K562 (cell line): ENCODE measurements around the gene DENND6A. TPM values are rescaled to one million over a fixed set of nuclear protein-coding genes. Genes with fewer than 3 reads are reported as not detected.
A peak's percentile ranks its signal among the peaks of the same experiment; 100 is the strongest.
"Not testable (repeated sequence)": the region's sequence is repeated elsewhere in the genome, so short reads cannot be mapped to it uniquely, and the experiment has no call there.

Source experiments
- ATAC-seq: fragments of 200-7000 bp; cut with Tn5 transposase; 3 replicates; pipeline ENCODE4 v1.9.1; 2020; ENCODE audit warnings: moderate library complexity
- BruUV-seq: library from RNA; stranded (reverse); fragments of 400-500 nt; replicated peaks from 2 replicates; lab custom pipeline; 2021; lab: Mats Ljungman, UMichigan
- CTCF ChIA-PET: fragments of 300-600 bp; formaldehyde crosslinking; extraction: SDS; loops from one replicate; lab custom pipeline; 2021; ENCODE audit warnings: low intra/inter-chr PET ratio; lab: Yijun Ruan, JAX
- POLR2A ChIA-PET: fragments of 300-600, 350-650 bp; sonication (Branson Sonifier 250); formaldehyde crosslinking; extraction: SDS; loops from one replicate; lab custom pipeline; 2021; ENCODE audit warnings: antibody characterized with exemption, inconsistent platforms; lab: Yijun Ruan, JAX
- DNase-seq, 4 experiments: peaks; one replicate each; pipeline versions ENCODE4 v3.0.0 to v3.0.0-alpha.2; 2011 to 2018; ENCODE audit warnings: low spot score in 3 of 4, mixed read lengths in 3 of 4; ENCODE audit errors: extremely low read depth in 1 of 4
- FAIRE-seq: peaks from 2 replicates; lab custom pipeline; 2011; peaks lifted over from hg19 to GRCh38; lab: Jason Lieb, UNC
- H2AFZ ChIP-seq: 2 replicates; pipeline ENCODE4 v1.6.0; 2011; ENCODE audit warnings: low read depth, low read length, control low read depth, inconsistent platforms
- H3K27ac ChIP-seq: fragments of 200-600 bp; 3 replicates; pipeline ENCODE4 v1.8.0; 2011; ENCODE audit warnings: low read depth, mild to moderate bottlenecking, control low read depth, inconsistent platforms, low read length, moderate library complexity, mixed read lengths; ENCODE audit errors: extremely low read depth
- H3K27me3 ChIP-seq, 2 experiments: fragments of 300-600 bp in 1 of 2; 2 replicates in 1 of 2; 3 replicates in 1 of 2; pipeline versions ENCODE4 v1.6.0 to v1.8.0; 2011; ENCODE audit warnings: inconsistent platforms in 2 of 2, low read length in 2 of 2, mild to moderate bottlenecking in 1 of 2, mixed read lengths in 1 of 2, moderate library complexity in 1 of 2; ENCODE audit not compliant: control insufficient read depth in 2 of 2, insufficient read depth in 2 of 2
- H3K36me3 ChIP-seq: fragments of 300-600 bp; 3 replicates; pipeline ENCODE4 v1.8.0; 2011; ENCODE audit warnings: mild to moderate bottlenecking, low read length, inconsistent platforms; ENCODE audit not compliant: control insufficient read depth, insufficient read depth
- H3K4me1 ChIP-seq, 2 experiments: fragments of 200-600 bp in 1 of 2; replicated peaks in 1 of 2; 2 replicates in 1 of 2; 3 replicates in 1 of 2; pipeline versions ENCODE4 v1.5.1 to v1.8.0; 2011; ENCODE audit warnings: inconsistent platforms in 2 of 2, low read length in 2 of 2, mild to moderate bottlenecking in 1 of 2, mixed read lengths in 1 of 2, moderate library complexity in 1 of 2; ENCODE audit not compliant: control insufficient read depth in 2 of 2, insufficient read depth in 2 of 2
- H3K4me2 ChIP-seq: 2 replicates; pipeline ENCODE4 v1.6.1; 2011; ENCODE audit warnings: low read length, control low read depth, inconsistent platforms, mixed read lengths; ENCODE audit not compliant: insufficient read depth
- H3K4me3 ChIP-seq: fragments of 200-600 bp; sonication (generic), shearing (Covaris generic); 2 replicates; pipeline ENCODE4 v1.5.1; 2016; ENCODE audit warnings: control low read depth, inconsistent platforms
- H3K79me2 ChIP-seq: fragments of 200-600 bp; 3 replicates; pipeline ENCODE4 v1.8.0; 2011; ENCODE audit warnings: low read length, inconsistent platforms; ENCODE audit not compliant: control insufficient read depth, insufficient read depth
- H3K9ac ChIP-seq, 2 experiments: 2 replicates each; pipeline versions ENCODE4 v1.6.0 to v1.6.1; 2011; ENCODE audit warnings: low read depth in 2 of 2, low read length in 2 of 2, control low read depth in 1 of 2, inconsistent platforms in 1 of 2, mild to moderate bottlenecking in 1 of 2, mixed read lengths in 1 of 2; ENCODE audit not compliant: insufficient read depth in 1 of 2
- H3K9me1 ChIP-seq: one replicate; pipeline ENCODE4 v1.6.0; 2011; ENCODE audit warnings: inconsistent platforms, mild to moderate bottlenecking, low read length, moderate library complexity; ENCODE audit not compliant: control insufficient read depth, insufficient read depth
- H3K9me3 ChIP-seq: replicated peaks from 2 replicates; pipeline ENCODE4 v1.5.1; 2011; ENCODE audit warnings: low read depth, low read length, inconsistent platforms; ENCODE audit not compliant: control insufficient read depth, insufficient read depth
- H4K20me1 ChIP-seq: replicated peaks from 2 replicates; pipeline ENCODE4 v1.6.1; 2011; ENCODE audit warnings: low read length, inconsistent platforms, mixed read lengths; ENCODE audit not compliant: control insufficient read depth, insufficient read depth
- CEBPB ChIP-seq: fragments of 450-650 bp; IDR thresholded peaks from 2 replicates; pipeline ENCODE4 v1.6.1; 2016; ENCODE audit warnings: missing genetic modification characterization, missing compliant biosample characterization
- DPF2 ChIP-seq: fragments of 450-650 bp; IDR thresholded peaks from 2 replicates; pipeline ENCODE4 v1.6.1; 2016
- KAT2B ChIP-seq: IDR thresholded peaks from one replicate; pipeline ENCODE4 v1.6.1; 2012; ENCODE audit warnings: low read depth, mild to moderate bottlenecking, control low read depth, inconsistent platforms, low read length, moderate library complexity
- PHB ChIP-seq: fragments of 250-450 bp; sonication (Bioruptor Pico); IDR thresholded peaks from 2 replicates; pipeline ENCODE4 v1.5.0; 2021
- RUNX1 ChIP-seq: sonication (generic); IDR thresholded peaks from 2 replicates; pipeline ENCODE4 v1.6.1; 2016; ENCODE audit warnings: antibody characterized with exemption, low read depth
- SMARCE1 ChIP-seq: fragments of 450-650 bp; IDR thresholded peaks from 2 replicates; pipeline ENCODE4 v1.7.1; 2016; ENCODE audit warnings: mild to moderate bottlenecking
- THRA ChIP-seq: fragments of 450-650 bp; IDR thresholded peaks from 2 replicates; pipeline ENCODE4 v1.6.1; 2017; ENCODE audit warnings: mild to moderate bottlenecking, moderate library complexity
- ZNF316 ChIP-seq: fragments of 450-650 bp; IDR thresholded peaks from 2 replicates; pipeline ENCODE4 v1.6.1; 2016
- ZNF384 ChIP-seq: IDR thresholded peaks from 2 replicates; pipeline ENCODE4 v1.6.1; 2012; ENCODE audit warnings: low read depth, low read length, improper control_type of control experiment
- WGBS: fragments of 100-300 bp; shearing (Covaris generic); methylation state at CpG from one replicate; pipeline ENCODE4 v1.1.6; 2016; ENCODE audit warnings: low coverage, mixed read lengths; ENCODE audit not compliant: insufficient coverage; ENCODE audit errors: missing lambda C conversion rate; 5-methylcytosine and 5-hydroxymethylcytosine counted together
- in situ Hi-C: fragments of 300-500 bp; cut with MboI; formaldehyde crosslinking; loops from 4 replicates; pipeline ENCODE4 v1.15.0; 2018; ENCODE audit warnings: inconsistent platforms, mixed read lengths
- intact Hi-C: fragments of 100-400 bp; cut with micrococcal nuclease; formaldehyde crosslinking; loops from 2 replicates; pipeline ENCODE4 v1.14.2; 2022
- polyA plus RNA-seq, 8 experiments: library from polyadenylated mRNA; depleted of rRNA in 4 of 8; stranded (reverse) in 5 of 8; unstranded in 3 of 8; fragments of >200 nt; fragmentation: Nextera tagmentation in 2 of 8; fragmentation: Illumina TruSeq in 1 of 8; extraction: Ambion mirVana in 2 of 8; extraction: Trizol in 1 of 8; gene quantifications; 2 replicates each; pipeline versions ENCODE4 v1.2.1 to v1.2.3, GENCODE V29; 2011 to 2014; ENCODE audit warnings: inconsistent platforms in 1 of 8, missing spikeins in 1 of 8
- total RNA-seq, 7 experiments: library from RNA; depleted of rRNA in 6 of 7; stranded (reverse); fragments of >200 nt in 6 of 7; fragmentation: Illumina TruSeq in 2 of 7; extraction: Trizol in 2 of 7; gene quantifications; 2 replicates each; pipeline versions ENCODE4 v1.2.1 to v1.2.3, GENCODE V29; 2011 to 2021; ENCODE audit warnings: low replicate concordance in 1 of 7

Gene DENND6A
- total and polyA plus RNA-seq, 9 of the 15 experiments (the other 6 are each of a cell fraction or from before 2014, with no cell fraction given), result 1.5 to 12.7 (median 7.1) TPM

DNA sequence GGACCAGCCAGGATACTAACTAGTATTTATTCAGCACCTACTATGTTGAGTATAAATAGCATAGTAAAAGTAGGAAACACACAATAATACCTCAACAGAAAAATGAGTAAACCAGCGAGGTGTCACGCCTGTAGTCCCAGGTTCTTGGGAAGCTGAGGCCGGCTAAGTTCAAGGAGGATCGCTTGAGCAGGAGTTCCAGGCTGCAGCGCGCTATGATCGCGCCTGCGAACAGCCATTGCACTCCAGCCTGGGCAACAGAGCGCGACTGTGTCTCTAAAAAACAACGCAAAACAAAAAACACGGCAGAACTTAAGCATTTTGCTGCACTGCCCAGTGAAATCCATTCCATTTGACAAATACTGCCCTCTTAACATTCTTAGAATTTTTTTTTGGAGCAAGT is 1.3 kb upstream of the DENND6A start (continued):
- TF ChIP-seq THRA (no peak), PHB (CRISPR knock-in tag) (no peak), RUNX1 (no peak), KAT2B (no peak)
- TF ChIP-seq, all 486 proteins: peak for 0

DNA sequence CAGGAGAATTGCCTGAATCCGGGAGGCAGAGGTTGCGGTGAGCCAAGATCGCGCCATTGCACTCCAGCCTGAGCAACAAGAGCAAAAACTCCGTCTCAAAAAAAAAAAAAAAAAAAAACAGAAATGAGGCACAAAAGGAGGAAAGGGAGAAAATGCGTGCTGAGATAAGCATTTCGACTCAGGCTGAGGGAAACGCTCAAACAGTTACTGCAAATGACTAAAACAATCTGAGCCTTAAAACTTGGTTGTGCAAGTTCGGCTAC is 813 bp downstream of the DENND6A start:
- POLR2A ChIA-PET, result interaction anchor here (1.4 kb wide), 1 partner anchor 21 kb away, joined by 10 read pairs; no protein-coding TSS in a partner anchor
- Histone ChIP-seq H2AFZ (peak overlapping the region; percentile 78), H3K79me2 (peaks cover 53% of the 10 kb centered on the region), H3K9ac (peak overlapping the region; percentile 80 to 98), H3K27ac (peak overlapping the region; percentile 95), H3K4me3 (peak overlapping the region; percentile 73), H3K4me2 (peak overlapping the region; percentile 80)
- H4K20me1 ChIP-seq, ATAC-seq, DNase-seq, in situ Hi-C loops, H3K9me1 ChIP-seq, H3K4me1 ChIP-seq, BruUV-seq, H3K9me3 ChIP-seq, FAIRE-seq, CTCF ChIA-PET, H3K36me3 ChIP-seq, H3K27me3 ChIP-seq: not testable (repeated sequence)
- TF ChIP-seq DPF2 (0 out of 2 replicates have a peak, but pooled peaks have one; percentile 24), ZNF316 (0 out of 2 replicates have a peak, but pooled peaks have one; percentile 16), SMARCE1 (peak; percentile 45; the same call in 1 of the 2 replicates), ZNF384 (peak; percentile 21; the same call in 1 of the 2 replicates), CEBPB (0 out of 2 replicates have a peak, but pooled peaks have one; percentile 40)
- 7% methylated on average over 3 of the region's 9 CpGs for WGBS
- intact Hi-C loops, result loop anchor here (5.0 kb wide), 2 partner anchors 65 to 95 kb away; partner anchors contain the start of genes ARF4 and SLMAP
